Stimulated activated CD8-positive, alpha-beta memory T cell treated with anti-CD3 and anti-CD28 coated beads, Interleukin-15, amount 100 ng/mL, for 48 hours (primary cell): ENCODE results near the gene SSBP3.

Experiments used
- DNase-seq, 2 donors: peaks; one replicate each; pipeline ENCODE4 v3.0.0-alpha.2; 2020; ENCODE audit warnings: low read depth in 2 of 2

The SSBP3 gene

GRCh38 chr1:54176621-54177327 is 229.4 kb downstream of the SSBP3 start:
- no peak for DNase-seq
